ENCODE results near the gene ANKRD44. TPM values are rescaled to one million over a fixed set of nuclear protein-coding genes. Genes with fewer than 3 reads are reported as not detected.

ANKRD44 gene
- total RNA-seq, 1 experiment from 2014 or later, result 7.1 TPM

- Mint-ChIP-seq H3K27me3 (ENCODE audit: unreplicated experiment) (no peaks in the 10 kb centered on the region), H3K9me3 (ENCODE audit: low read depth, unreplicated experiment) (no peaks in the 10 kb centered on the region), H3K27ac (ENCODE audit: unreplicated experiment) (no peak overlapping the region), H3K4me3 (ENCODE audit: low read depth, unreplicated experiment) (no peak overlapping the region), H3K4me1 (ENCODE audit: low read depth, unreplicated experiment) (no peaks in the 10 kb centered on the region), H3K36me3 (ENCODE audit: insufficient read depth, unreplicated experiment) (no peaks in the 10 kb centered on the region)
- intact Hi-C loops (cut with micrococcal nuclease; ENCODE audit: unreplicated experiment), result no loop called here
- no peak for DNase-seq
- no TSS peak for BruUV-seq (replicated peaks)
- no peak for TF ChIP-seq CTCF (IDR thresholded peaks at IDR 0.05; ENCODE audit: unreplicated experiment)
- CTCF ChIA-PET, result no interaction called here
These were observed 124.9 kb downstream of the ANKRD44 start for GRCh38 chr2:197185676-197186075.

- intact Hi-C loops (cut with micrococcal nuclease; ENCODE audit: unreplicated experiment), result no loop called here
- CTCF ChIA-PET, result no interaction called here
- no TSS peak for BruUV-seq (replicated peaks)
- no peak for TF ChIP-seq CTCF (IDR thresholded peaks at IDR 0.05; ENCODE audit: unreplicated experiment)
- DNase-seq, result no peak
- Mint-ChIP-seq H3K27ac (ENCODE audit: unreplicated experiment) (no peak overlapping the region), H3K4me1 (ENCODE audit: low read depth, unreplicated experiment) (no peaks in the 10 kb centered on the region), H3K9me3 (ENCODE audit: low read depth, unreplicated experiment) (no peaks in the 10 kb centered on the region), H3K27me3 (ENCODE audit: unreplicated experiment) (no peaks in the 10 kb centered on the region), H3K4me3 (ENCODE audit: low read depth, unreplicated experiment) (no peak overlapping the region), H3K36me3 (ENCODE audit: insufficient read depth, unreplicated experiment) (no peaks in the 10 kb centered on the region)
These were observed 125.5 kb downstream of the ANKRD44 start for GRCh38 chr2:197184959-197185586.

- intact Hi-C loops (cut with micrococcal nuclease; ENCODE audit: unreplicated experiment), result no loop called here
- TF ChIP-seq CTCF (IDR thresholded peaks at IDR 0.05; ENCODE audit: unreplicated experiment), result no peak
- no peak overlapping the region for H3K4me3 Mint-ChIP-seq (ENCODE audit: low read depth, unreplicated experiment)
- no peak overlapping the region for H3K27ac Mint-ChIP-seq (ENCODE audit: unreplicated experiment)
- CTCF ChIA-PET, result no interaction called here
- H3K9me3 Mint-ChIP-seq (ENCODE audit: low read depth, unreplicated experiment), result no peaks in the 10 kb centered on the region
- no TSS peak for BruUV-seq (replicated peaks)
- no peak for DNase-seq
- no peaks in the 10 kb centered on the region for H3K27me3 Mint-ChIP-seq (ENCODE audit: unreplicated experiment)
- no peaks in the 10 kb centered on the region for H3K36me3 Mint-ChIP-seq (ENCODE audit: insufficient read depth, unreplicated experiment)
- no peaks in the 10 kb centered on the region for H3K4me1 Mint-ChIP-seq (ENCODE audit: low read depth, unreplicated experiment)
These were observed 127.2 kb downstream of the ANKRD44 start for GRCh38 chr2:197183355-197183754.

- BruUV-seq (replicated peaks), result no TSS peak
- Mint-ChIP-seq H3K27me3 (ENCODE audit: unreplicated experiment) (no peaks in the 10 kb centered on the region), H3K4me1 (ENCODE audit: low read depth, unreplicated experiment) (no peaks in the 10 kb centered on the region), H3K36me3 (ENCODE audit: insufficient read depth, unreplicated experiment) (no peaks in the 10 kb centered on the region), H3K9me3 (ENCODE audit: low read depth, unreplicated experiment) (no peaks in the 10 kb centered on the region), H3K4me3 (ENCODE audit: low read depth, unreplicated experiment) (no peak overlapping the region), H3K27ac (ENCODE audit: unreplicated experiment) (no peak overlapping the region)
- DNase-seq, result no peak
- CTCF ChIA-PET, result no interaction called here
- intact Hi-C loops (cut with micrococcal nuclease; ENCODE audit: unreplicated experiment), result no loop called here
- TF ChIP-seq CTCF (IDR thresholded peaks at IDR 0.05; ENCODE audit: unreplicated experiment), result no peak
These were observed 127.9 kb downstream of the ANKRD44 start for GRCh38 chr2:197182668-197183067.

Data from Calu3 (cell line).